ENCODE measurements around the gene LRRC28. TPM values are rescaled to one million over a fixed set of nuclear protein-coding genes. Genes with fewer than 3 reads are reported as not detected.
A peak's percentile ranks its signal among the peaks of the same experiment; 100 is the strongest.

Gene LRRC28
- total RNA-seq, 1 experiment from 2014 or later = 39.3 TPM

GRCh38 chr15:99412626-99413025 is 161.3 kb downstream of the LRRC28 start:
- ATAC-seq = no peak
- H3K36me3 ChIP-seq (ENCODE audit: control insufficient read depth, insufficient read depth, low read length) = no peaks in the 10 kb centered on the region
- H3K4me3 ChIP-seq (ENCODE audit: low read depth in 2 of 2, low read length in 2 of 2) = no peak overlapping the region
- intact Hi-C loops (cut with micrococcal nuclease; ENCODE audit: unreplicated experiment) (no loop called here), in situ Hi-C loops (cut with HindIII; ENCODE audit: low pct_unique_long_range_greater_than_20kb, low sequenced_read_pairs) (no loop called here)
- H3K27me3 ChIP-seq (ENCODE audit: control insufficient read depth, insufficient read depth, low read length) = no peaks in the 10 kb centered on the region
- no TSS peak for BruUV-seq (replicated peaks)
- ChIA-PET POLR2A (no interaction called here), CTCF (no interaction called here)
- no peaks in the 10 kb centered on the region for H3K4me1 ChIP-seq (ENCODE audit: control insufficient read depth, insufficient read depth, low read length)
- no peaks in the 10 kb centered on the region for H3K9me3 ChIP-seq (ENCODE audit: control insufficient read depth, insufficient read depth, low read depth, low read length)
- no peak for DNase-seq (ENCODE audit: low read depth, low spot score)
- no peak overlapping the region for H3K27ac ChIP-seq (ENCODE audit: low read length)
- no peak for TF ChIP-seq CTCF (IDR thresholded peaks at IDR 0.05)
- TF ChIP-seq TCF7L2 (IDR thresholded peaks at IDR 0.05; ENCODE audit: low read depth, low read length) = no peak
- TF ChIP-seq SIN3A (IDR thresholded peaks at IDR 0.05; ENCODE audit: borderline replicate concordance, insufficient read depth, low read depth, low read length) = no peak
- TF ChIP-seq POLR2AphosphoS5 (IDR thresholded peaks at IDR 0.05; ENCODE audit: low read depth, low read length) = no peak
- TF ChIP-seq REST (IDR thresholded peaks at IDR 0.05; ENCODE audit: insufficient read depth in 1 of 2, low read depth in 2 of 2, low read length in 1 of 2) = no peak

- intact Hi-C loops (cut with micrococcal nuclease; ENCODE audit: unreplicated experiment) (no loop called here), in situ Hi-C loops (cut with HindIII; ENCODE audit: low pct_unique_long_range_greater_than_20kb, low sequenced_read_pairs) (no loop called here)
- POLR2A ChIA-PET = no interaction called here
- CTCF ChIA-PET = no interaction called here
- H3K27me3 ChIP-seq (ENCODE audit: control insufficient read depth, insufficient read depth, low read length) = no peaks in the 10 kb centered on the region
- DNase-seq (ENCODE audit: low read depth, low spot score) (no peak), ATAC-seq (0 out of 2 replicates have a peak, but pooled peaks have one; percentile 20)
- BruUV-seq (replicated peaks) = no TSS peak
- no peaks in the 10 kb centered on the region for H3K36me3 ChIP-seq (ENCODE audit: control insufficient read depth, insufficient read depth, low read length)
- no peaks in the 10 kb centered on the region for H3K4me1 ChIP-seq (ENCODE audit: control insufficient read depth, insufficient read depth, low read length)
- no peak overlapping the region for H3K27ac ChIP-seq (ENCODE audit: low read length)
- TF ChIP-seq TCF7L2 (IDR thresholded peaks at IDR 0.05; ENCODE audit: low read depth, low read length) = no peak
- TF ChIP-seq CTCF (IDR thresholded peaks at IDR 0.05) = no peak
- no peak for TF ChIP-seq REST (IDR thresholded peaks at IDR 0.05; ENCODE audit: insufficient read depth in 1 of 2, low read depth in 2 of 2, low read length in 1 of 2)
- TF ChIP-seq SIN3A (IDR thresholded peaks at IDR 0.05; ENCODE audit: borderline replicate concordance, insufficient read depth, low read depth, low read length) = no peak
- no peak for TF ChIP-seq POLR2AphosphoS5 (IDR thresholded peaks at IDR 0.05; ENCODE audit: low read depth, low read length)
- no peak overlapping the region for H3K4me3 ChIP-seq (ENCODE audit: low read depth in 2 of 2, low read length in 2 of 2)
- no peaks in the 10 kb centered on the region for H3K9me3 ChIP-seq (ENCODE audit: control insufficient read depth, insufficient read depth, low read depth, low read length)
Measured at GRCh38 chr15:99413955-99414754, 162.9 kb downstream of the LRRC28 start.
